T-helper 1 cell treated with Interleukin-12 subunit alpha and Interleukin-12 subunit beta and Interleukin-4 antibody, amounts not matched to agents 30 ng/mL and 1 ng/mL, for 36 hours (primary cell): ENCODE results near the gene GIN1. TPM values are rescaled to one million over a fixed set of nuclear protein-coding genes. Genes with fewer than 3 reads are reported as not detected.

ENCODE experiments used
- intact Hi-C: fragments of 100-400 bp; cut with micrococcal nuclease; formaldehyde crosslinking; loops from one replicate; pipeline ENCODE4 v1.15.1; 2024
- total RNA-seq: library from RNA; stranded (reverse); gene quantifications from 2 replicates; pipeline ENCODE4 v1.2.3, GENCODE V29; 2022

The GIN1 gene
- total RNA-seq, 1 donor from 2014 or later: 14.8 TPM

DNA sequence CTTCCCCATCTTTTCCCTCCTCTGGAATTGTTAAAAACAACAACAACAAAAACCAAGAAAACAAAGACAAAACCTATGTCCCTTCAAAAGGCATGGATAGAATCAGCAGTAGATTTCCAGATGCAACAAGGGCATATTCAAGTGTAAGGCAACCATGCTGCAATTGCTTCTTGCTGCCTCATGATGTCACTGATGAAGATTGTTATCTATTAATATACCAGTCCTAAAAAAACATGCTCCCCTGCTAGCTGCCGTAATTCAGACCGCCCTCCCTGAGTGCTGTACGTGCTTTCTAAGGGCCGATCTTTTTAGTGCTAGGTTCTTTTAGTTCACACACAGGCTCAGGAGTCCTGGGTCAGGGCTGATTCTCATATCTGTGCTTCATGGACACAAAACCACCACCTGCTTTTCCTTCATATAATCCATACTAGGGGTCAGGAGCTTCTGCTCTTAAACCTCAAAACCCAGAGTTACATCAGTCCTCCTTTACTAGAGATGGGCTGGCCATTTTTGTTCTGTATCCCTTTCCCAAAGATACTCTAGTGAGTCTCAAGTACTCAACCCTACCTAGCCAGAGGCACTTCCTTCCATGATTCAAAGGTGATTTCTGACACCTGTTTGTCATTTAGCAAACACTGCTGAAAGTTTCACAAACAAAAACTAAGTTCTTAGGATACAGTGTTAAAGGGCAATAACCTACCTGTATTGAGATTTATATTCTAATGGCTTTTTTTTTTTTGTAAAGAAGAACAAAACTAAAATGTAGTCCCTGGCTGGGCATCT lies 82.1 kb downstream of the GIN1 start:
- intact Hi-C loops: no loop called here

- intact Hi-C loops: no loop called here
These were observed 83.3 kb downstream of the GIN1 start for GRCh38 chr5:103036601-103037000.

Other genes with a start within 250 kb of the GIN1 start
- 68.0 and 68.4 TPM in 2 replicates for gene PPIP5K2, start 163 bp upstream of the GIN1 start, total RNA-seq
- gene MACIR, start 138.6 kb upstream of the GIN1 start, total RNA-seq: 6.3 and 6.4 TPM in 2 replicates